SU-DHL-6 (cell line): ENCODE results near the gene MGRN1.

Experiments
- CTCF ChIP-seq: fragments of 200-600 bp; sonication (generic); IDR thresholded peaks from one replicate; pipeline ENCODE4 v1.5.1; 2017; ENCODE audit warnings: antibody characterized with exemption, mild to moderate bottlenecking, low read length, moderate library complexity; ENCODE audit not compliant: insufficient read depth, poor library complexity, severe bottlenecking
- EZH2phosphoT487 ChIP-seq: fragments of 200-600 bp; sonication (generic), shearing (Covaris generic); conservative IDR thresholded peaks from 2 replicates; pipeline ENCODE4 v1.6.1; 2018; ENCODE audit warnings: mild to moderate bottlenecking, antibody characterized with exemption, low read length, moderate library complexity, mixed read lengths

GRCh38 chr16:4663777-4664465 is 39.3 kb downstream of the MGRN1 start:
- TF ChIP-seq CTCF: no peak
- no peak for TF ChIP-seq EZH2phosphoT487
